CD4-positive, alpha-beta T cell treated with Interleukin-4 for 4 hours (primary cell): Measurements from ENCODE around the gene STAC.
"Not testable (repeated sequence)": the region's sequence is repeated elsewhere in the genome, so short reads cannot be mapped to it uniquely, and the experiment has no call there.

ENCODE experiments used
- DNase-seq: peaks from one replicate; pipeline ENCODE4 v3.0.0-alpha.2; 2020

The STAC gene

GRCh38 chr3:36524560-36524959 is 144.3 kb downstream of the STAC start:
- DNase-seq: no peak

- no peak for DNase-seq
These were observed 145.0 kb downstream of the STAC start for GRCh38 chr3:36525115-36525801.

GRCh38 chr3:36538136-36538749 is 157.9 kb downstream of the STAC start:
- no peak for DNase-seq

- DNase-seq: no peak
These were observed 160.7 kb downstream of the STAC start for GRCh38 chr3:36540888-36541518.

- no peak for DNase-seq
These were observed 161.9 kb downstream of the STAC start for GRCh38 chr3:36542186-36542585.

- DNase-seq: no peak
These were observed 163.1 kb downstream of the STAC start for GRCh38 chr3:36543276-36543997.

GRCh38 chr3:36546226-36546625 is 165.9 kb downstream of the STAC start:
- DNase-seq: no peak

- no peak for DNase-seq
These were observed 168.4 kb downstream of the STAC start for GRCh38 chr3:36548712-36549111.

GRCh38 chr3:36557021-36557707 is 176.9 kb downstream of the STAC start:
- no peak for DNase-seq

- DNase-seq: no peak
These were observed 177.6 kb downstream of the STAC start for GRCh38 chr3:36557708-36558421.

- DNase-seq: no peak
These were observed 178.7 kb downstream of the STAC start for GRCh38 chr3:36558961-36559360.

- DNase-seq: no peak
These were observed 180.4 kb downstream of the STAC start for GRCh38 chr3:36560685-36561084.

GRCh38 chr3:36561601-36562000 is 181.3 kb downstream of the STAC start:
- no peak for DNase-seq

- no peak for DNase-seq
These were observed 182.6 kb downstream of the STAC start for GRCh38 chr3:36562945-36563344.

GRCh38 chr3:36575241-36575640 is 194.9 kb downstream of the STAC start:
- DNase-seq: no peak

GRCh38 chr3:36578418-36578817 is 198.1 kb downstream of the STAC start:
- not testable (repeated sequence) for DNase-seq

GRCh38 chr3:36579746-36580145 is 199.4 kb downstream of the STAC start:
- DNase-seq: no peak

- no peak for DNase-seq
These were observed 200.4 kb downstream of the STAC start for GRCh38 chr3:36580716-36581115.

GRCh38 chr3:36591959-36592358 is 211.7 kb downstream of the STAC start:
- no peak for DNase-seq

GRCh38 chr3:36595511-36595910 is 215.2 kb downstream of the STAC start:
- no peak for DNase-seq

GRCh38 chr3:36596419-36596818 is 216.1 kb downstream of the STAC start:
- DNase-seq: no peak

- no peak for DNase-seq
These were observed 217.1 kb downstream of the STAC start for GRCh38 chr3:36597422-36597821.
